HG03175 (cell line): ENCODE data around the gene RAB26.

Experiments used
- ATAC-seq: cut with Tn5 transposase; IDR thresholded peaks from one replicate; pipeline ENCODE4 v1.9.1; 2021; ENCODE audit warnings: mild to moderate bottlenecking, moderate library complexity; ENCODE audit not compliant: unreplicated experiment

The RAB26 gene

GRCh38 chr16:2176047-2176446, 27.6 kb downstream of the RAB26 start:
- no peak for ATAC-seq

- ATAC-seq: no peak
These were observed 28.7 kb downstream of the RAB26 start for GRCh38 chr16:2177101-2177500.

GRCh38 chr16:2177561-2177960, 29.1 kb downstream of the RAB26 start:
- no peak for ATAC-seq

- ATAC-seq: no peak
These were observed 30.1 kb downstream of the RAB26 start for GRCh38 chr16:2178321-2179106.

GRCh38 chr16:2179107-2179501, 30.7 kb downstream of the RAB26 start:
- ATAC-seq: no peak

GRCh38 chr16:2179576-2179975, 31.2 kb downstream of the RAB26 start:
- ATAC-seq: no peak

- no peak for ATAC-seq
These were observed 32.0 kb downstream of the RAB26 start for GRCh38 chr16:2180461-2180860.

GRCh38 chr16:2180962-2181923, 32.8 kb downstream of the RAB26 start:
- ATAC-seq: no peak

GRCh38 chr16:2181952-2182351, 33.5 kb downstream of the RAB26 start:
- ATAC-seq: no peak

GRCh38 chr16:2183671-2184070, 35.2 kb downstream of the RAB26 start:
- no peak for ATAC-seq

GRCh38 chr16:2184346-2184745, 35.9 kb downstream of the RAB26 start:
- ATAC-seq: no peak

GRCh38 chr16:2184962-2185361, 36.5 kb downstream of the RAB26 start:
- no peak for ATAC-seq

- no peak for ATAC-seq
These were observed 37.6 kb downstream of the RAB26 start for GRCh38 chr16:2186064-2186463.

GRCh38 chr16:2186505-2186904, 38.1 kb downstream of the RAB26 start:
- no peak for ATAC-seq

GRCh38 chr16:2187212-2187611, 38.8 kb downstream of the RAB26 start:
- no peak for ATAC-seq

- ATAC-seq: no peak
These were observed 40.0 kb downstream of the RAB26 start for GRCh38 chr16:2188395-2188794.

GRCh38 chr16:2189252-2189893, 40.9 kb downstream of the RAB26 start:
- no peak for ATAC-seq

- ATAC-seq: no peak
These were observed 41.7 kb downstream of the RAB26 start for GRCh38 chr16:2190002-2190658.

GRCh38 chr16:2190659-2191445, 42.4 kb downstream of the RAB26 start:
- ATAC-seq: no peak

GRCh38 chr16:2191446-2191706, 43.0 kb downstream of the RAB26 start:
- ATAC-seq: no peak
